HG02678 (cell line): ENCODE results near the gene PDIK1L.

Source experiments
- ATAC-seq: cut with Tn5 transposase; IDR thresholded peaks from one replicate; pipeline ENCODE4 v1.9.1; 2021; ENCODE audit warnings: mild to moderate bottlenecking, moderate library complexity; ENCODE audit not compliant: unreplicated experiment

The PDIK1L gene

DNA sequence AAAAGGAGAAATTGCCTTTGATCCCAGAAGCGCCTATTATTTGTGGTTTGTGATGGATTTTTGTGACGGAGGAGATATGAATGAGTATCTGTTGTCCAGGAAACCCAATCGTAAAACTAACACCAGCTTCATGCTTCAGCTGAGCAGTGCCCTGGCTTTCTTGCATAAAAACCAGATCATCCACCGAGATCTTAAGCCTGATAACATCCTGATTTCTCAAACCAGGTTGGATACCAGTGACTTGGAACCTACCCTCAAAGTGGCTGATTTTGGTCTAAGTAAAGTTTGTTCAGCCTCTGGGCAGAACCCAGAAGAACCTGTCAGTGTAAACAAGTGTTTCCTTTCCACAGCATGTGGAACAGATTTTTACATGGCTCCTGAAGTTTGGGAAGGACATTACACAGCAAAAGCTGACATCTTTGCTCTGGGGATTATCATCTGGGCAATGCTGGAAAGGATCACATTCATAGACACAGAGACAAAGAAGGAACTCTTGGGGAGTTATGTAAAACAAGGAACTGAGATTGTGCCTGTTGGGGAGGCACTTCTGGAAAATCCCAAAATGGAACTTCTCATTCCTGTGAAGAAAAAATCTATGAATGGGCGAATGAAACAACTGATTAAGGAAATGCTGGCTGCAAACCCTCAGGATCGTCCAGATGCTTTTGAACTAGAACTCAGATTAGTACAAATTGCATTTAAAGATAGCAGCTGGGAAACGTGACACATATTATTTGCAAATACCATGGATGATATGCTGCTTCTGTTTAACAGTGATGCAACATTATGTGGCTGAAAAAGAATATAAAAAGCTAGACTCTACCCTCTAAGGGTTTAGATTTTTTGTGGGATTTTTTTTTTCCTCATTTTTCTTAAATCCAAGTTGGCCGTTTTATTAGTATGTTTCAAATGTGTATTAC is 10.5 kb downstream of the PDIK1L start:
- no peak for ATAC-seq

DNA sequence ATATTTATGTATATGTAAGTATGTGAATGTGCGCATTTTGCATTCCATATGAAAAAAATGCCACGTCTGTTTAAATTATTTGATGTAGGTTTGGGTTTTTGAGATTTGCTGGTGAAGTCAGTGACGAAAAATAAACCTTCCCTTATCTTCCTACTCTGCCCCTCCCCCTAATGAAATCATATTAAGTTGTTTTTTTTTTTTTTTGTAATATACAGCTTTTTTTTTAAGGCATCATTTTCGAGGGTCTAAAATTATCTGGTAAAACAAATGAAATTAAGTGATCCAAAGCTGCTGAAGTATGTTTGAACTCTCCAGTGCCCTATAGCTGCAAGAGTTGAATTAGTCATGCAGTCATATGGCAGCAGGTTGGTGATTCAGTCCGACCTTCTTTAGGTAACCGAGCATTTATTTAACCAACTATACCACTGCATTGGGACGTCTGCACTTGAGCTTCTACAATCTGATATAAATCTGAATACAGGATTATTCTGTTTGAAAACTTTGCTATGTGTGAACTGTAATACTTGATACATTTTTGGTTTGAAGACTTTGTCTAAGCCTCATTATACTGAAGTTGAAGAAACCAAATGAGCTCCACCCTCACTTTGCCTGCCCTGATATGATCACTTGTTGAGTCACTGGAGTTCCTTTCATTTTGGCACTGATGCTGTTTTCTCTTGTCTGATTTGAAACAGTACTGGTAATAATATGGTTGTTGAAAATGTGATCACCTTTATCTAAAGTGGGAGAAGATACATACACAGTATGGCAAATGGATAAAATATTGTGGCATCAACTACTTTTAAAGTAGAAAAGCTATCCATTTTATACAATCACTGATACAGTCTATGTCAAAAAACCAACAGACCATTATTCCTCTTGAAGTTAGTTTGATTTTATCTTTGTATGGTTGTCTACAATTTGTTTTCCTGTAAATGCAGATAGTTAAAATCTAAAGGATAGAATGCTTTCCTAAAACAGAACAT is 11.7 kb downstream of the PDIK1L start:
- no peak for ATAC-seq

DNA sequence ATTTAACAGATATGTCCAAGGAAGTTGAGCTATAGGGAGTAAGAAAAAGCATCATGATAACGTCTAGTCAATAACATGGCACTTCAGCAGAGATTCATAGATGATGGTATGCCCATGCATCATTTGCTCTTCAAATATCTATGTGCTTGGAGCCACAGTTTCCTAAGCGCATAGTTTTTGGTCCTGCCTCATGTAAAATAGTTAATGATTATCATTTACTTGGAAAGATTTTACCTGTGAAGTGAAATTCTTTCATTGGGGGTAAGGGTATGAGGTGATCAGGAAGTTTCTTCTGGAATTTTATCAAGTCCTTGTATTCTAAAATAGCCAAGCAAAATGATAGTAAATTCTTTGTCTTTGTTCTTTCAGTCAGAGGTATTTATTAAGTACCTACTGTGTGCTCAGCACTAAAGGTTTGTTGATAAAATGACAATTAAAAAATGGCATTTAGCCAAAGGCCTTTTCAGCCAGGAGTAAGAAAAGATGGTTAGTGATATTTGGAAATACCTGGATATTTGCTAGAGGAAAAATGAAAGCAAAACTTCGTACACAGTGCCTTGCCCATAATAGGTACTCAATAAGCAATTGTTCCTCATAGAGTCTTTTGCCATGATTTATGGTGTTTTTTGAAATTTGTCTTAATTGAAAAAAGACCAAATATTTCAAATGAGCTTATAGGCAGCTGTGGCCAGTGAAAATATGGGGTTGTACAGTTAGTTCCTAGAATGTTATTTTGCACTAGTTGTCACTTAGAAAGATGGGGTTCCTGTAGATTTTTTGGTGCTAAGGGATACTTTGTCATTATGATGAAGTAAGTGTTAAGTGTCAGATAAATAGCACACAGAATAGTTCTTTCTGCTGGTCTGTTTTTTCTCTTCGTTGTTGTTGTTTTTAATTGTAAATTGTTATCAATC is 13.1 kb downstream of the PDIK1L start:
- no peak for ATAC-seq

DNA sequence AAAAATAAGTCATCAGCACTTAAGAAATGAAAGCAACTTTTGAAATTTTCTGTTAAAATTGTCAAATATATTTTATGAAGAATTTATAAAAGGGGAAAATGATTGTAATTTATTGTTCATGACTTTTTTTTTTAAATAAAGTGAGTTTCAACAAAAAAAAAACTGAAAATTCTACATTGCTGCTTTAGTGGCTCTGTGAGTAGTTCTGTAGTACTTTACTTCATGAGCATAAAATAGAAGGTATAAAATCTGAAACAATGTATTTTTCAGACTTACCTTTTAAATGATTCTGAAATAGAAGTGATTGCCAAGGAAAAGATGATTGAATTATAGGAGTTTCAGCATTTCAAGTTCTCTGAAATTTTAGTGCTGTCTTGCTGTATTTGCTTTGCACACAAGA is 13.8 kb downstream of the PDIK1L start:
- no peak for ATAC-seq

DNA sequence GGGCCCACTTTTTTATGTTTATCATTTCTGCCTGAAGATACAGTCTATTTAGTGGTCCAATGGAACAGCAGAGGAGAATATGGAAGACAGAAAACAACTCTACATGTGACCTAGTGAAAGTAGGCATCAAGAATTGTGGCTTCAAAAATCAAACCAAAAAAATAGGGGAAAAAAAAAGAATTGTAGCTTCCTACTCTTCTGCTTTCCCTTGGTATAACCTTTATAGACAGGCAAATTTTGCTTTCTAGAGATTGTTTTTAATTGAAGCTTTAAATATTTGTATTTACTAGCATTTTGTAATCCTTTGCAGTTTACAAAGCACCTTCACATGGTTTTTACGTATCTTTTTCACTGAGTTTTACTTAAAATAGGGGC is 14.3 kb downstream of the PDIK1L start:
- no peak for ATAC-seq

DNA sequence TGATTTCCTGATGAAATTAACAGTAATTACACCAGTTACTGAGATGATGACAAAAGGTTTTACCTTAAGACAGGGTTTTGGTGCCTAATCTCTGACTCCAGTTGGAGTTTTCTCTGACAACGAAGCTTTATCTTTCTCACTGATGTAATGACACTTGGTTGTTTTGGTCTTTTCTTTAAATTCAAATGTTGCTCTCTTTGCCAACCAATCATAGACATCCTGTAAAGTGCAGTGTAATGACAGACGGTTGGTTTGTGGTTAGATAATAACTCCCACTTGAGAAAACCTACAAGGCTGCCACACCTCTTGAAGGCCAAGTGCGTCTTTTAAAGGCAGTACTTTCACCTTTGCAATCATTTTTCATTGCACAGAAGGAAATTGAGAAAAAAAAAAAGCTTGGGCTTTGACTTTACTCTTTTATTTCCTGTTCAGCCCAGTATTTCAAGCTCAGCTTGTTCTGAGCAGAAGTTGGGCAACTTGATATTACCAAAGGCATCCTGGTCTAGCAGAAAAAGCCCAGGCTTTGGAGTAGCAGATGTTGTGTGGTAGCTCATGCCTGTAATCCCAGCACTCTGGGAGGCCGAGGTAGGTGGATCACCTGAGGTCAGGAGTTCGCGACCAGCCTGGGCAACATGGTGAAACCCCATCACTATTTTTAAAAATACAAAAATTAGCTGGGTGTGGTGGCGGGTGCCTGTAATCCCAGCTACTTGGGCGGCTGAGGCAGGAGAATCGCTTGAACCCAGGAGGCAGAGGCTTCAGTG is 14.9 kb downstream of the PDIK1L start:
- ATAC-seq: peak; percentile 83

DNA sequence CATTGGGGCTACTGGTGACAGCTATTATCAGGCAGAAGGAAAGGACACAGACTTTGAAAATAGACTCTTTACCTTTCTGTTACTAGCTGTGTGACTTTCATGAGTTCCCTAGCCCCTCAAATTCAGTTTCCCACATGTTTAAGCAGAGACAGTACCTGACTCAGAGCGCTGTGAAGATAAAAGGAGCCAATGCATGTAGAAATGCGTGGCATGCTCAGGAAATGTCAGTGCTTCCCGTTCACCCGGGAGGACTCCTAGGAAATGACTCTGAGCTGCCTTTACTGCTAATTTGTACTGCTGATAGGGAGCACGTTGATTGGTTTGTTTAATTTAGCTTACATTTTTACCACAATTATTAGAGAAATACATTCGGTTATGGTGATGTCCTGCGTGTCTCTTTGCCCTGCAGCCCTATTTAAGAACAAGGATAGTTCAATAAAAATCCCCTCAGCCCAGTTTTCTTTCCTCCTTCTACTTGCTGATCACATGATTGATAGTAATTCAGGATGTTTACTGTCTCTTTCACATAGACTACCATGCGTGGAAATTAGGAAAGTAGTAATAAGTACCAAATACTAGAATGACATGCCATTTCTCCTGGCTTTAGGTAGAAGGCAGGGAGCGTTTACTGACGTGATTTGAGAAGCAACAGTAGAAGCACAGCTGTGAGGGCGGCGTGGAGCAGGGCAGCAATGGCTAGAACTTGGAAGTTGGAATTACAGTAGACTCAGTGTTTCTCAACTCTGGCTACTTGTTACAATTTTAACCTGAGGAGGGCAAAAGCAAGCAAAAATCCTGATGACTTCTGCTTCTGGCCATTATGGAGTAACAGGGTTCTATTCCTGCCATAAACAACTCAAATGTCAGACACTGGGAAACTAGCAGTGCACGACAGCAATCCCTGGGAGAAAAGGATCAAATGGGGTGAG is 15.9 kb downstream of the PDIK1L start:
- ATAC-seq: no peak

DNA sequence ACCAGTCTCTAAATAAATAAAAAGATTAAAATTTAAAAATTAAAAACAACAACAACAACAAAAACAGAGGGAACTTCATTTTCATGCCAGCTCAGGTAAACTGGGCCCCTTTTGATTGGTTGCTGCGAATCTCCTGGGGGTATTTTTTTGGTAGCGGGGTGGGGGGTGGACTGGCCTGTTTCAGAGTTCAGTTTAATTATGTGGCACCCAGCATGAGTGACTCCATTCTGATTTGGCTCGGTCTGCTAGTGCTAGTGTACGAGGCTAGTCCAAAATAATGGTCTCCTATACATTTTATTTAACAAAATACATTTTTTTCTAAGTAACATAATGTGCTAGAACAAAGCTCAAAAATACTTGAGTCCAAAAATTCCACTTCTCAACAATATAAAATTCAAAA is 18.2 kb downstream of the PDIK1L start:
- ATAC-seq: no peak

DNA sequence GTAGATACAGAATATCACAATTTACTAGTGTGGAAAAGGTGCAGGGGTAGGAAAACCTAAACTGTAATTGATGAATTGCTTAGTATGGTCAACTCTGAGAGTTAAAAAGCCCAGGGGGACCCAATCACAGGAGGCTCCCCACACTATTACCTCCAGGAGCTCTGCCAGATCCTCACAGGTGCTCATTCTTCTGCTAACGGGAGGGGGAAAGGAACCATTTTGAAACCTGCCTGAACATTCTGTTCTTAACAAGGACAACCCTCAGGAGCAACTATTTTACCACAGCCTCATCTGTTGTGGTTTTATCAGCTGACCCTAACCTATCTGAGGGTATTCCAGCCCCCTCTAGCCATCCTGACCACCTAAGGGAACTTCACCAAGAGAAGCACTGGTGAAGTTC is 19.1 kb downstream of the PDIK1L start:
- ATAC-seq: no peak

DNA sequence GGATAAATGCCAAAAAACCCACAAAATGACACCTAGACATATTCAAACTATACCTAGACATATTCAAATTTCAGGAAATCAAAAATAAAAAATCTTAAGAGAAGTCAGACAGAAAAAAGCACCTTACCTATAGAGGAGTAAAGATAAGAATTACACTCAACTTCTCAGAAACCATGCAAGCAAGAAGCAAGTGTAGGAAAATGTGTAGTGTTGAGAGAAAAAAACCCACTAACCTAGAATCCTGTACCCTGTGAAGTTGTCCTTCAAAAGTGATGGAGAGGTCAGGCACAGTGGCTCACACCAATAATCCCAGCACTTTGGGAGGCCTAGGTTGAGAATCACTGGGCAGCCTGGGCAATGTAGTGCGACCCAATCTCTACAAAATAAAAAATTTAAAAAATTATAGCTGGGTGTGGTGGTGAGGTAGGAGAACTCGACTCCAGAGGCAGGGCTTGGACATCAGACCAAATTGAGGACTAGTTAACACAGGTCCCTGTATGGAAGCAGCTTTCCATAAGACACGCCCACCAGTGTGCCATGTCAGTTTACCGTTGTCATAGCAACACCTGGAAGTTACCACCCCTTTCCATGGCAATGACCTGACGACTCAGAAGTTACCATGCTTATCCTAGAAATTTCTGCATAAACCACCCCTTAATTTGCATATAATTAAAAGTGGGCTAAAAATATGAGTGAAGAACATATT is 20.7 kb downstream of the PDIK1L start:
- no peak for ATAC-seq

DNA sequence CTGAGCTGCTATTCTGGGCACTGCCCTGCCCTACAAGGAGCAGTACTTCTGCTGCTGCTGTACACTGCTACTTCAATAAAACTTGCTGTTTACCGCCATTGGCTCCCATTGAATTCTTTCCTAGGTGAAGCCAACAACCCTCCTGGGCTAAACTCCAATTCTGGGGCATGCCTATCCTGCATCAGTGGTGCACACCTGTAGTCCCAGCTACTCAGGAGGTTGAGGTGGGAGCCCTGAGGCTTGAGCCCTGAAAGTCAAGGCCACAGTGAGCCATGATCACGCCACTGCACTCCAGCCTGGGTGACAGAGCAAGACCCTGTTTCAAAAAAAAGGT is 21.2 kb downstream of the PDIK1L start:
- ATAC-seq: no peak

DNA sequence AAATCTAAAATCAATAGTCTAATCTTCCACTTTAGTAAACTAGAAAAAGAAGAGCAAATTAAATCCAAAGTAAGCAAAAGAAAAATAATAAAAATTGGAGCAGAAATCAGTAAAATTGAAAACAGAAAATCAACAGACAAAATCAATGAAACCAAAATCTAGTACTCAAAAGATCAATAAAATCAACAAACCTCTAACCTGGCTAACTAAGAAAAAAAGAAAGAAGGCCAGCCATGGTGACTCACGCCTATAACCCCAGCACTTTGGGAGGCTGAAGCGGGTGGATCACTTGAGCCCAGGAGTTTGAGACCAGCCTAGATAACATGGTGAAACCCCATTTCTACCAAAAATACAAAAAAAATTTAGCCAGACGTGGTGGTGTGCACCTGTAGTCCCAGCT is 22.8 kb downstream of the PDIK1L start:
- no peak for ATAC-seq

DNA sequence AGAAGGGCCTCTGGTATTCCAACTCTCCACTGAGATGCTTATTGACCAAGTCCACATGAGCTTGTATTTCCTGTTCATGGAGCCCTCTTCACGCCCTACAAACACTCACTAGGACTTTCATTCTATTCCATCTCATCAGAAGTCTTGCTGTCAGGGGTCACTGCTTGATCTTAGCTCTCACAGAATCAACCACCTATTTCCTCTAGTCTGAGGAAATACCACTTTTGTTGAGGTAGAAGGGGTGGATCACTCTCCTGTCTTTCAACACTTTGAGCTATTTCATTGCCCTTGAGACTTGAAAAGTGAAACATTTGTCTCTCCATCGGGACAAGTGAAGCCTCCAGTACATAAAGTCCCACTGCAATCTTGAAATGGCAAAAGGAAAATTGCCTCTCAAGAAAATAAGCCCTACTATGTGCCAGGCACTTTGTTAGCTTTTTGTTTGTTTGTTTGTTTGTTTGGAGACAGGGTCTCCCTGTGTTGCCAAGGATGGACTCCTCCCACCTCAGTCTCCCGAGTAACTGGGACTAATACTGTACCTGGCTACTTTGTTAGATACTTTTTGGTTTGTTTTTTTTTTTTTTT is 27.4 kb downstream of the PDIK1L start:
- ATAC-seq: no peak

DNA sequence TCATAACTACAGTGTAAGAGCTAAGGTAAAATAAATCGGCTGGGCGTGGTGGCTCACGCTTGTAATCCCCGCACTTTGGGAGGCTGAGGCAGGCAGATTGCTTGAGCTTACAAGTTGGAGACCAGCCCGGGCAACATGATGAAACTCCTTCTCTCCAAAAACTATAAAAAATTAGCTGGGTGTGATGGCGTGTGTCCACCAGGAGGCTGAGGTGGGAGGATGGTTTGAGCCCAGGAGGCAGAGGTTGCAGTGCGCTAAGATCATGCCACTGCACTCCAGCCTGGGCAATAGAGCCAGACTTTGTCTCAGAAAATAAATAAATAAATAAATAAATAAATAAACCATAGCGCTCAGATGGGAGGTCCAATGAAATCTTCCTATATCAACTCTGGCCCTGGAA is 30.5 kb downstream of the PDIK1L start:
- ATAC-seq: no peak

DNA sequence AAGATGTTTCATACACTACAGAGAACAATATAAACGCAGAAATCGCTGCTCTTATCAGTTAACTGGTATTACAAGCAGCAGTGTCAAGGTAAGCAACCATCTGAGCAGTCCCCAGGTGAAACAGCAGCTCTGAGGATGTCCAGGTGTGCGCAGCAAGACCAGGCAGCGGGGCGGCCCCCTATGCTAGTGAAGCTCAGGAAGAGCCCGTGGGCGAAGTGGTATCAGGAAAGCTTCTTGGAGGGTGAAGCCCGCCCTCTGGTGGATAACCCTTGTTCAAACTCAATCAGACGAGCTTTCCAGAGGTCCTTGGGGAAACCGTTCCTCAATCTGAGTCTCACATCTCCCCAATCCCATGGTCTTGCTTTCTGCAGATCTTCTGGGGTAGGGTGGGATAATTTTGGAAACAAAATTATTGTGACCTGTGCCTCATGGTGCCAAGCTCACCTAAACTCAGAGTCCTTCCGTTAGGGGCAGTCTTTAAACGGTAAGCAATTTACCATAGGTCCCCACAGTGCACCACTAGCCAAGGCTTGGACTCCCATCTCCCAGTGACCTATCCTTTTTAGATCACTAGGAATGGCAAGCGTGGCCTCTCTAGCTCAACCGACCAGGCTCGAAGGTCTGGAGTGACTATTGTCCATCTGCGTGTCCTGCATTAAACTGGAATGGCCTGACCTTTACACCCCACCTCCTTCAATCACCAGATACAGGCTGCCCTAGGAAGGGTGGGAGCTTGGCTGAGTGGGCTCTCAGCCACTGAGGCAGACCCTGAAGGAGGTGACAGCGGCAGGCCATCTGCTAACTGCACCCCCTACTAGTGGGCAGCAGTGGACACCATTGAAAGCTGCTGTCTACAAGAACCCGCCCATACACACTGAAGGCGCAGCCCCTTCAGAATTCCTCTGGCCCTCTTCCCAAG is 33.7 kb downstream of the PDIK1L start:
- peak; percentile 60 for ATAC-seq

DNA sequence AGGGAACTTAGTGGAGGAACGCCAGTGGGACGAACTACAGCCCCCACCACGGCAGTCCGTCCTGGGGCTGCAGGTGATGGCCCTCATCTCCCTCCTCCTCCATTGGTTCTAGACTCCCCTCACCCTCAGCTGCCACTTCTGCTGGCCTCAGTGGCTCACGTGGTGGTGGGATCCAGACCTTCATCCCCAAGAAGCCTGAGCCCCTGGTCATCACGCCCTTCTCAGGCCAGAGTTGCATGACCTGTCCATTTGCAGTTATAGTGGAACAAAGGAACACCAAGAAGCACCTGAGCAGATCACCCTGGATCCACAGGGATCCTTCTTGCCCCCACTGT is 34.3 kb downstream of the PDIK1L start:
- no peak for ATAC-seq

DNA sequence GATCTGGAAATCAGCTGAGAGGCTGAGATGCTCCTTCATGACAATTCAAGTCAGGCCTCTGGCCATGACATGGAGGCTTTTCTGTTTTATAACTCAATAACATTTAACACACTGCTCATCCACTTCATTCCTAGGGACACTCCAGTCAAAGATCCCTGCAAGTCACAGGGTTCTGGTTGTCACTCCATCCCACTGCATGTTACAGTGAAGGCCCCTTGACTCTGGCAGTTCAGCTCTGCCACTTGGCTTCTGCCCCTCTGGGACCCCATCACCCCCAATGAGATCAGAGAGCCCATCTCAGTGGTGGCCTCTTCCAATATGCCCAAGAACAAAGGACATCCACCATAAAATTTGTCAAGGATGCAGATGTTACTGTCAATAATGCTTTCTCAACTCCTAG is 37.3 kb downstream of the PDIK1L start:
- no peak for ATAC-seq
